T-helper 9 cell (primary cell): Measurements from ENCODE around the gene ITPRIPL1.

ENCODE experiments used
- DNase-seq: peaks from one replicate; pipeline ENCODE4 v3.0.0-alpha.2; 2020

Gene ITPRIPL1

DNA sequence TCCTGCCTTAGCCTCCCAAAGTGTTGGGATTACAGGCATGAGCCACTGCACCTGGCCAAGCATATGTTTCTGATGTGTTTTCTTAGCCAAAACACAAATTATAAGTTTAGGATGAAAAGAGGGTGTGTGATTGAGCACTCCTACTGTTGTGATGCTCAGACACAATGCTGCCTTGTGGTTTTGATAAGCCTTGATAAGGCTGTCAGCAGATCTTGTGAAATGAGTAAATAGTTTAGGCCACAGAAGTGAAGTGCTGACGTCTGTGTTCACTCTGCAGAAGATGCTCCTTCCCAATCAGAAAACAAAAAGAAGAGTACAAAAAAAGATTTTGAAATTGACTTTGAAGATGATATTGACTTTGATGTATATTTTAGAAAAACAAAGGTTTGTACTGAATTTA is 34.7 kb downstream of the ITPRIPL1 start:
- no peak for DNase-seq

DNA sequence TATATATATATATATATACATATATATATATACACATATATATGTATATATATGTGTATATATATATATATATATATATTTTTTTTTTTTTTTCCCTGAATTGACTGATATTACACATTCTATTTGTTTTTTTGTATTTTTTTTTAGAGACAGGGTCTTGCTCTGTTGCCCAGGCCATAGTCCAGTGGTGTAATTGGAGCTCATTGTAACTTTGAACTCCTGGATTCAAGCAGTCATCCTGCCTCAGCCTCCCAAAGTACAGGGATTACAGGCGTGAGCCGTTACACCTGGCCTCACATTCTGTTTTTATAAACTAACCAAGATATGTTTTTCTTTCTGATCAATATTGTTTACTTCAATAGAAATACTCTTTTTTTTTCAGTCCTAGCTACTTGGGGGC is 36.6 kb downstream of the ITPRIPL1 start:
- no peak for DNase-seq

DNA sequence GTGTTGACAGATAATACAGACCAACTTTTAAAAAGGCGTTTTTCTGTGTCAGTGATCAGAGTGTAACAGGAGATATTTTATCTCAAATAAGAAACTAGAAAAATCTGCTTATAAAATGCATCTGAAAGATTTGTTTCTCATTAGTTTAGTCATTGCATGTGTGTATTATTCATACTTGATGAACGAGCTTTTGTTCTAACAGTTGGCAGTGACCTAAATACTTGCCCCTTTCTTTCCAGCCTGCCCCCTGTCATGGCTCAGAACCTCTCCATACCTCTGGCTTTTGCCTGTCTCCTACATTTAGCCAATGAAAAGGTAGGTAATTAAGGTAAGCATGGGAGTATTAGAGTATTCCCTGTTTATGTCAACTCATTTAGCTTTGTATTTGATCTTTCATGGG is 44.1 kb downstream of the ITPRIPL1 start:
- no peak for DNase-seq

DNA sequence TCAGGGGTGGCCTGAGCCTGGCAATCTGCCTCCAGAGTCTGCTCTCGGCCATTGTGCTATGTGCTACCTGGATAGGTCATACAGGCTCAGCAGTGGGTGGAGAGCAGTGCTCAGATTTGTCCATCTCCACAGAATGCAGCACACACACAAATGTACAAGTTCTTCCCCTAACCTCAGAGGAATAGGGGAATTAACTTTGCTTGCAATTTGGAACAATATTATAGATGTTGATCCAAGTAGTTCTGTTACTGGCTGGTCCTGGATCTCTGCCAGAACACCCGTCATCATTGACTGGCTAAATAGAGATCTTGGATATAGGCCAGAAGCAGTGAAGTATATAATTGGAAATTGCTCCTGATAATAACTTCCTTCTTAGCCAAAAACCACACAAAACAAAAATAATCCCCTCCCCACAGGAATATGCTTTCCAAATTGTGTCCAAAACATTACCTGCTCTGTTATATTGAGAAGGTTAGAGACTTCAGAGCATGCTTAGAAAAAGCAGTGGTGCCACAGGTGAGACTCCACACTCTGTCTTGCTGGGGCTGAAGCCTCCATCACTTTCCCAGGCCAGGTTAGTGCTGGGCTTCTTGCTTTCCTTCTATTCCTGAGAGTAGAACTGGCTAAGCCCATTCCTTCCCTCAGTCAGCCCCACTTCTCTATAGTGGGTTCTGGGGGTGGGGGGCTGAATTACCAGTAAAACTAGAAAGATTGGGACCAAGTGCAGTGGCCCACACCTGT is 49.3 kb downstream of the ITPRIPL1 start:
- DNase-seq: no peak
